GM10266 (cell line): ENCODE measurements around the gene BMP8B.

ENCODE experiments used
- DNase-seq: peaks from one replicate; pipeline ENCODE4 v3.0.0; 2012; ENCODE audit errors: extremely low spot score
- CTCF ChIP-seq: IDR thresholded peaks from 2 replicates; pipeline ENCODE4 v1.5.1; 2012; ENCODE audit warnings: mild to moderate bottlenecking, low read depth; ENCODE audit not compliant: control insufficient read depth, insufficient read depth; ENCODE audit errors: missing control alignments

BMP8B gene

DNA sequence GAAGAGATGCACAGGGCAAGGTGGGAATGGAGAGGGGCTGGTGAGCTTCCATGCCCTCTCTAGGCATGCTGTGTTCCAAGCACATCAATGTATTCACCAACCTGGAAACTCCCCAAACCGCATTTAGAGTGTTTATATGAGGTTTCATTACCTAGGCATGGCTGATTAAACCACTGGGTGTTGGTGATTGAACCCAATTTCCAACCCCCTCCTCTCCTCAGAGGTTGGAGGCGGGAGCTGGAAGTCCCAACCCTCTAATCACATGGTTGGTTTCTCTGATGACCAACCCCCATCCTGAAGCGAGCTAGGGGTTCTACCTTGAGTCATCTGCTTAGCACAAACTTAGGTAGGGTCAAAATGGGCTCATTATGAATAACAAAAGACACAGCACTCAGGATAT, 52.9 kb downstream of the BMP8B start:
- no peak for TF ChIP-seq CTCF
- no peak for DNase-seq

- DNase-seq, result no peak
- TF ChIP-seq CTCF, result no peak
Observed at GRCh38 chr1:39733161-39733560, 55.5 kb downstream of the BMP8B start.

DNA sequence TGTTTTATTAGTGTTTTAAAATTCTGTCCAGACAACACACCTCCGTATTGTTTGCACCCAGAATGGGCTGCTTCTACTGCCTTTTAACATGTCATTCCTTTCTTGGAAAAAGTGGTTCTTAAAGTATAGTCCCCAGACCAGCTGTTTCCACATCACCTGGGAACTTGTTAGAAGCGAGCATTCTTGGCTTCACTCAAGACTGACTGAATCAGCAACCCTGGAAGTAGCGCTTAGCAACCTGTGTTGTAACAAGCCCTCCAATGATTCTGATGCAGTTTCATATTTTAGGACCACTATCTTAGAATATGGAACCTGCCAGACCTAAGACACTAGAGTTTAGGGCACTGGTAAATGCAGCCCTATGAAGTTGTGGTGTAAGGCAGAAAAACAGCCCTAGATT, 55.9 kb downstream of the BMP8B start:
- no peak for DNase-seq
- no peak for TF ChIP-seq CTCF

- no peak for DNase-seq
- no peak for TF ChIP-seq CTCF
Observed at GRCh38 chr1:39729842-39730241, 58.8 kb downstream of the BMP8B start.

DNA sequence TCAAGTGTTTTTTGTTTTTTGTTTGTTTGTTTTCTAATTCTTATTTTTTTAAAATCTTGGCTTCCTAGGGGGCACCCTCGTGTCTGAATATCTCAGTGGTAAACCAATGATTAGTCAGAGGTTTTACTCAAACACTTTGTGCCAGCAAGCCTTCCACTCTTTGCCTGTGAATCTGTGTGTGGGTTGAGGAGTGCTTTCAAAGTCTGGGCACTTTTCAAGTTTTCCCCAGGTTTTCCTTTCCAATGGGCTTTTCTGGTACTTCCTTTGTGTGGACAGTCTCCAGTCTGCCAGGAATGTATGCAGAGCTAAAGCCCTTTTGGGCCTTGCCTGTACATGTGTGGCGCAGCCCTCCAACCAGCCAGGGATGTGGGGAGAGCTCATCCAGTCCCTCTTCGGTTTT, 59.6 kb downstream of the BMP8B start:
- no peak for TF ChIP-seq CTCF
- no peak for DNase-seq

- TF ChIP-seq CTCF, result no peak
- no peak for DNase-seq
Observed at GRCh38 chr1:39727932-39728317, 60.7 kb downstream of the BMP8B start.

DNA sequence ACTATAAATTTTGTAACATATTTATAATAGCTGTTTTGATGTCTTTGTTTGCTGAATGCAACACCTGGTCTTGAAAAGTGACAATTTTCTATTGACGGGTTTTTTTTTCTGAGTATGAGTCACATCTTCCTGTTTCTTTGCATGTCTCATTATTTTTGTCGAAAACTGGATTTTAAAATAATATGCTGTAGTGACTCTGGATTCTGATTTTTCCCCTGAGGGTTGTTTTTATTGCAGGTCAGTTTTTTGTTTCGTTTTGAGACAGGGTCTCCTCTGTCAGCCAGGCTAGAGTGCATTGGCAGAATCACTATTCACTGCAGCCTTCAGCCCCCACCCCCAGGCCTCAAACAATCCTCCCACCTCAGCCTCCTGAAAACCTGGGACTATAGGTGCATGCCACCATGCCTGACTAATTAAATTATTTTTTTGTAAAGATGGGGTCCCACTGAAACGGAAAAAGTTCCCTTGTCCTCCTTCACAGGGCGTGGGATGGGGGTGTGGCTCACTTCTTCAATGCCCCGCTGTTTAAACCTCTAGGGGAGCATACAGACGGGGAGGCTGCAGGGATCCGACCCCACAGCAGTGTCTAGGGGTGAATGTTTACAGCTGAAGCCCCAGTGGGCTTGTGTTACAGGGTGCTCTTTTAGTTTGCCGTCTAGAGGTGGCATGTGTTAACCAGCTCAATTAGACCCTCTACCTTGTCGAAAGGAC, 61.3 kb downstream of the BMP8B start:
- TF ChIP-seq CTCF, result no peak
- no peak for DNase-seq
